Mesenchymal stem cell (in vitro differentiated cells and primary cell): ENCODE measurements around the gene MYO1D.
"Not testable (repeated sequence)": the region's sequence is repeated elsewhere in the genome, so short reads cannot be mapped to it uniquely, and the experiment has no call there.

ENCODE experiments used
- DNase-seq: peaks from one replicate; pipeline ENCODE4 v3.0.0-alpha.2; 2013
- H2AFZ ChIP-seq: one replicate; pipeline ENCODE4 v1.6.1; 2013; ENCODE audit warnings: low read depth, mild to moderate bottlenecking, control low read depth, inconsistent platforms, low read length, moderate library complexity
- H2AK5ac ChIP-seq: 2 replicates; pipeline ENCODE4 v1.6.1; 2013; ENCODE audit warnings: low read length, moderate library complexity, mild to moderate bottlenecking, inconsistent platforms; ENCODE audit not compliant: severe bottlenecking
- H2BK120ac ChIP-seq: one replicate; pipeline ENCODE4 v1.6.1; 2013; ENCODE audit warnings: low read depth, mild to moderate bottlenecking, inconsistent platforms, low read length, moderate library complexity
- H2BK12ac ChIP-seq, 2 experiments: one replicate each; pipeline ENCODE4 v1.6.1; 2013; ENCODE audit warnings: inconsistent platforms in 2 of 2, low read length in 2 of 2, mild to moderate bottlenecking in 2 of 2, moderate library complexity in 2 of 2, control low read depth in 1 of 2
- H2BK15ac ChIP-seq: one replicate; pipeline ENCODE4 v1.6.1; 2013; ENCODE audit warnings: mild to moderate bottlenecking, low read depth, inconsistent platforms; ENCODE audit not compliant: poor library complexity, severe bottlenecking
- H2BK5ac ChIP-seq: 2 replicates; pipeline ENCODE4 v1.6.1; 2013; ENCODE audit warnings: low read depth, mild to moderate bottlenecking, low read length, control low read depth, inconsistent platforms; ENCODE audit not compliant: poor library complexity, severe bottlenecking
- H3K14ac ChIP-seq, 2 experiments: one replicate each; pipeline ENCODE4 v1.6.1; 2013; ENCODE audit warnings: inconsistent platforms in 2 of 2, low read length in 2 of 2, control low read depth in 1 of 2, mild to moderate bottlenecking in 1 of 2, moderate library complexity in 1 of 2
- H3K18ac ChIP-seq, 2 experiments: one replicate each; pipeline ENCODE4 v1.6.1; 2013; ENCODE audit warnings: inconsistent platforms in 2 of 2, low read length in 2 of 2, control low read depth in 1 of 2, low read depth in 1 of 2, mild to moderate bottlenecking in 1 of 2
- H3K23ac ChIP-seq, 2 experiments: one replicate each; pipeline ENCODE4 v1.6.1; 2013; ENCODE audit warnings: inconsistent platforms in 2 of 2, low read length in 2 of 2, mild to moderate bottlenecking in 2 of 2, moderate library complexity in 2 of 2, control low read depth in 1 of 2
- H3K27ac ChIP-seq: 2 replicates; pipeline ENCODE4 v1.5.1; 2013; ENCODE audit warnings: mild to moderate bottlenecking, moderate library complexity, low read length, control low read depth, inconsistent platforms; ENCODE audit not compliant: poor library complexity, severe bottlenecking
- H3K27me3 ChIP-seq, 2 experiments: 2 replicates each; pipeline versions ENCODE4 v1.6.1 to v1.7.0; 2013; ENCODE audit warnings: low read length in 2 of 2, mild to moderate bottlenecking in 2 of 2, moderate library complexity in 2 of 2, control low read depth in 1 of 2, inconsistent platforms in 1 of 2; ENCODE audit not compliant: control insufficient read depth in 1 of 2, insufficient read depth in 1 of 2
- H3K36me3 ChIP-seq, 2 experiments: 2 replicates each; pipeline versions ENCODE4 v1.6.1 to v1.7.0; 2013; ENCODE audit warnings: low read length in 2 of 2, control low read depth in 1 of 2, inconsistent platforms in 1 of 2, low read depth in 1 of 2, mild to moderate bottlenecking in 1 of 2; ENCODE audit not compliant: insufficient read depth in 2 of 2, control insufficient read depth in 1 of 2
- H3K4ac ChIP-seq, 2 experiments: one replicate each; pipeline ENCODE4 v1.6.1; 2013; ENCODE audit warnings: inconsistent platforms in 2 of 2, low read length in 2 of 2, mild to moderate bottlenecking in 2 of 2, moderate library complexity in 2 of 2, control low read depth in 1 of 2, low read depth in 1 of 2
- H3K4me1 ChIP-seq: 2 replicates; pipeline ENCODE4 v1.6.1; 2013; ENCODE audit warnings: low read depth, low read length, control low read depth; ENCODE audit not compliant: control insufficient read depth, insufficient read depth
- H3K4me2 ChIP-seq: 2 replicates; pipeline ENCODE4 v1.6.1; 2013; ENCODE audit warnings: low read length, mild to moderate bottlenecking, inconsistent platforms; ENCODE audit not compliant: poor library complexity, severe bottlenecking
- H3K4me3 ChIP-seq, 2 experiments: 2 replicates each; pipeline versions ENCODE4 v1.5.1 to v1.7.0; 2013; ENCODE audit warnings: low read length in 2 of 2, mild to moderate bottlenecking in 2 of 2, control low read depth in 1 of 2, low read depth in 1 of 2; ENCODE audit not compliant: insufficient read depth in 1 of 2
- H3K79me1 ChIP-seq: replicated peaks from 2 replicates; pipeline ENCODE4 v1.6.1; 2013; ENCODE audit warnings: mild to moderate bottlenecking, control low read depth, low read length, inconsistent platforms; ENCODE audit not compliant: poor library complexity, severe bottlenecking
- H3K9ac ChIP-seq: 2 replicates; pipeline ENCODE4 v1.7.0; 2013; ENCODE audit warnings: mild to moderate bottlenecking, low read length, moderate library complexity
- H3K9me3 ChIP-seq: 2 replicates; pipeline ENCODE4 v1.7.0; 2013; ENCODE audit warnings: mild to moderate bottlenecking, low read length; ENCODE audit not compliant: control insufficient read depth
- H4K8ac ChIP-seq: one replicate; pipeline ENCODE4 v1.6.1; 2013; ENCODE audit warnings: inconsistent platforms, mild to moderate bottlenecking, low read length, moderate library complexity
- H4K91ac ChIP-seq: one replicate; pipeline ENCODE4 v1.6.1; 2013; ENCODE audit warnings: mild to moderate bottlenecking, low read length, inconsistent platforms
- WGBS: methylation state at CpG from one replicate; pipeline ENCODE4 v1.1.7; 2013; ENCODE audit warnings: mixed read lengths; 5-methylcytosine and 5-hydroxymethylcytosine counted together

The MYO1D gene

DNA sequence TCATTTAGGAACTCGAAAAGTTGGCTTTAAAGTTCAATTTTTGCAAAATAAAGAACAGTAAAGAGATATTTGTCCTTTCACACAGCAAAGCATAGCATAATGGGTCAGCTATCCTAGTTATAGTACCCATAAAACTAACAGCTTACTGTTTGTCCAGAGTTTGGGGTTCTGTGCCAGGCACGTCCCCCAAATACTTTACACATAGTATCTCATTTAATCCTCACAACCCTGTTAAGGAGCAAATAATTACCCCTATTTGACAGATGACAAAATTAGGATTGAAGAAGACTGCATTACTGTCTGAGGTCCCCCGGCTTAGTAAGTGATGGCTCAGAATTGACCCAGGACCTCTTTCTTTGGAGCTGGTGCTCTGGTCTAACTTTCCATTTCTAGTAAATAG is 52.6 kb downstream of the MYO1D start:
- H3K79me1 ChIP-seq, result no peaks in the 10 kb centered on the region
- H2AK5ac ChIP-seq, result no peak overlapping the region
- no peak overlapping the region for H3K18ac ChIP-seq
- H2AFZ ChIP-seq, result no peak overlapping the region
- H4K91ac ChIP-seq, result no peak overlapping the region
- no peaks in the 10 kb centered on the region for H3K4me1 ChIP-seq
- no peak overlapping the region for H3K23ac ChIP-seq
- H3K4me2 ChIP-seq, result no peak overlapping the region
- H3K4me3 ChIP-seq, result no peak overlapping the region
- H3K4ac ChIP-seq, result no peak overlapping the region
- no peaks in the 10 kb centered on the region for H3K27me3 ChIP-seq
- no peak overlapping the region for H2BK12ac ChIP-seq
- no peak overlapping the region for H3K14ac ChIP-seq
- no peaks in the 10 kb centered on the region for H3K9me3 ChIP-seq
- H2BK120ac ChIP-seq, result no peak overlapping the region
- no peak overlapping the region for H2BK5ac ChIP-seq
- H4K8ac ChIP-seq, result no peak overlapping the region
- no peak overlapping the region for H2BK15ac ChIP-seq
- no peak for DNase-seq
- H3K27ac ChIP-seq, result no peak overlapping the region
- no peaks in the 10 kb centered on the region for H3K36me3 ChIP-seq
- H3K9ac ChIP-seq, result no peak overlapping the region
- 100% methylated on average over 1 of the region's 3 CpGs for WGBS

DNA sequence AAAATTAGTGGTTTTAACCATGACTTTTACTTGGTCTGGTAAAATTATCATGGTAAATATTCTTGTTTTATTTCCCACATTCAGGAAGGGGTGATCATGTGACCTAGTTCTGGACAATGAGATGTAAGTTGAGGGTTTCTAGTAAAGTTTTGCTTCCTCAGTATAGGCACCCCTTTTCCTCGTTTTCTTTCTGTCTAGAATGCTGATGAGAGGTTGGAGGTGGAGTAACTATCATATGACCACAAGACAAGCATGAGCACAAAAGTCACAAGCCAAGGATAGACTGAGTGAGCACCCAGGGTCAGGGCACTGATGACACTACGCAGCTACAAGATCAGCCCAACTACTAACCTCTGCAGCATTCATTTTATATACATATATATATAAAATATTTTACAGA is 53.9 kb downstream of the MYO1D start:
- H4K8ac ChIP-seq, result no peak overlapping the region
- no CpG with 5 or more reads among the region's 2 CpGs for WGBS
- H4K91ac ChIP-seq, result no peak overlapping the region
- H3K4me1 ChIP-seq, result no peaks in the 10 kb centered on the region
- H2BK12ac ChIP-seq, result no peak overlapping the region
- no peak overlapping the region for H3K23ac ChIP-seq
- H3K27me3 ChIP-seq, result no peaks in the 10 kb centered on the region
- H3K4ac ChIP-seq, result no peak overlapping the region
- H3K18ac ChIP-seq, result no peak overlapping the region
- H3K14ac ChIP-seq, result no peak overlapping the region
- H3K9ac ChIP-seq, result peak overlapping the region; percentile 68
- H3K4me2 ChIP-seq, result no peak overlapping the region
- H3K79me1 ChIP-seq, result no peaks in the 10 kb centered on the region
- H2AFZ ChIP-seq, result no peak overlapping the region
- H3K4me3 ChIP-seq, result no peak overlapping the region
- no peak overlapping the region for H2BK15ac ChIP-seq
- no peak overlapping the region for H3K27ac ChIP-seq
- H2BK120ac ChIP-seq, result no peak overlapping the region
- H2AK5ac ChIP-seq, result no peak overlapping the region
- no peak overlapping the region for H2BK5ac ChIP-seq
- no peaks in the 10 kb centered on the region for H3K36me3 ChIP-seq
- H3K9me3 ChIP-seq, result no peaks in the 10 kb centered on the region
- DNase-seq, result no peak

- H4K8ac ChIP-seq, H3K9me3 ChIP-seq, H3K4me3 ChIP-seq, H3K27me3 ChIP-seq, H2BK15ac ChIP-seq, H3K14ac ChIP-seq, H3K23ac ChIP-seq, H2BK5ac ChIP-seq, H3K18ac ChIP-seq, H2AK5ac ChIP-seq, DNase-seq, H4K91ac ChIP-seq, H3K4ac ChIP-seq, H2AFZ ChIP-seq, H3K4me2 ChIP-seq, H3K27ac ChIP-seq, H2BK12ac ChIP-seq, H3K36me3 ChIP-seq, H3K79me1 ChIP-seq, H2BK120ac ChIP-seq, H3K4me1 ChIP-seq: not testable (repeated sequence)
- peak overlapping the region; percentile 68 for H3K9ac ChIP-seq
- 97% methylated on average over 68 of the region's 82 CpGs for WGBS
These were observed 54.7 kb downstream of the MYO1D start for GRCh38 chr17:32821987-32822934.

GRCh38 chr17:32820440-32820839 is 56.5 kb downstream of the MYO1D start:
- no peak overlapping the region for H2AK5ac ChIP-seq
- no peak overlapping the region for H3K23ac ChIP-seq
- no peak overlapping the region for H3K14ac ChIP-seq
- no peak for DNase-seq
- no peak overlapping the region for H2BK15ac ChIP-seq
- no peak overlapping the region for H2BK120ac ChIP-seq
- no peaks in the 10 kb centered on the region for H3K36me3 ChIP-seq
- no peak overlapping the region for H4K8ac ChIP-seq
- no peak overlapping the region for H2AFZ ChIP-seq
- H3K4me1 ChIP-seq, result no peaks in the 10 kb centered on the region
- no peak overlapping the region for H3K27ac ChIP-seq
- WGBS, result no CpG with 5 or more reads among the region's 2 CpGs
- no peak overlapping the region for H2BK5ac ChIP-seq
- H3K9me3 ChIP-seq, result no peaks in the 10 kb centered on the region
- H3K79me1 ChIP-seq, result no peaks in the 10 kb centered on the region
- H4K91ac ChIP-seq, result no peak overlapping the region
- H3K9ac ChIP-seq, result no peak overlapping the region
- no peak overlapping the region for H3K4ac ChIP-seq
- no peak overlapping the region for H2BK12ac ChIP-seq
- H3K18ac ChIP-seq, result no peak overlapping the region
- H3K27me3 ChIP-seq, result no peaks in the 10 kb centered on the region
- H3K4me3 ChIP-seq, result no peak overlapping the region
- no peak overlapping the region for H3K4me2 ChIP-seq
